Epithelial cell of proximal tubule (primary cell): Measurements from ENCODE around the gene CPNE4. TPM values are rescaled to one million over a fixed set of nuclear protein-coding genes. Genes with fewer than 3 reads are reported as not detected.

Source experiments
- DNase-seq: peaks from one replicate; pipeline ENCODE4 v3.0.0-alpha.2; 2011; ENCODE audit warnings: low read depth
- H3K4me3 ChIP-seq: 2 replicates; pipeline ENCODE4 v1.5.1; 2011; ENCODE audit warnings: low read depth, mild to moderate bottlenecking, low read length
- CTCF ChIP-seq: conservative IDR thresholded peaks from 2 replicates; pipeline ENCODE4 v1.5.1; 2012; ENCODE audit warnings: low read depth, mild to moderate bottlenecking, low read length
- total RNA-seq: library from RNA; depleted of rRNA; stranded (reverse); fragments of >200 nt; gene quantifications from 2 replicates; pipeline ENCODE4 v1.2.3, GENCODE V29; 2015

CPNE4 gene
- total RNA-seq, 1 donor from 2014 or later = 4.1 TPM

DNA sequence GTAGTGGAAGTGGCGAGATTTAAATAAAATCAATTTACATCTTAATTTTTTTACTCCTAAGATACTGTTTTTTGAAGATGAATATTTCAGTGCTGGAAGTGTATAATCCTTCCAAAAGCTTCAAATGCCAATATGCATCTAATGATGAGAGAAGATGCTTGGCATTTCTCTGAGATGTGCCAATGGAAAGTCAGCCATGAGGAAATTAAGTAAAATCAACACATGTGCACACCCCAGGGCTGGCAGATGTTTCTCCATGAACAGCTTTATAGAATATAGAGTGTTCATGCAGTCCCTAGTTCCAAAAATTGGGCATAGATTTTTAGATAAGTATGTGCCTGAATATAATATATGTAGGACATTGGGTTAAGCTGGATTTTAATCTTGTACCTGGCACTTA is 90.1 kb downstream of the CPNE4 start:
- TF ChIP-seq CTCF = no peak
- DNase-seq = no peak
- H3K4me3 ChIP-seq = no peak overlapping the region

GRCh38 chr3:131933665-131934064 is 101.1 kb downstream of the CPNE4 start:
- DNase-seq = no peak

DNA sequence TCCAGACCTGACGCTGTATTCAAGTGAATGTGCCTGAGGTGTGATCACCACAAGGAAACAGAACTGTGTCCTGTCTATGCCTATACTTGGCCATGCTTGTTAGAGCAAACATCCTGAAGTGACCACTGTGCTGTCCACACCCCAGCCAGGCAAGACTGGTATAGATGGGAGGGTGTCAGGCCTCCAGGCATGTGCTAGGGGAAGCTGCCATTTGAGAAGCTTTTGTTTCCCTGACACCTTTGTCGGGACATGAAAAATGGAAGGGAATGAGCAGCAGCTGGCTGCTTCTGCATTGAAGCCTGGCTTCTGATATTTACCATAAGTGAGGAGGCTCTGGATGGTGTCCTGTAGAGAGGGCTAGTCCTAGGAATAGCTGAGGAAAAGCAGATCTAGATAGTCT is 106.2 kb downstream of the CPNE4 start:
- no peak overlapping the region for H3K4me3 ChIP-seq
- no peak for TF ChIP-seq CTCF
- DNase-seq = no peak

More at GRCh38 chr3:131933665-131934064, 101.1 kb downstream of the CPNE4 start:
- no peak overlapping the region for H3K4me3 ChIP-seq
- no peak for TF ChIP-seq CTCF

DNA sequence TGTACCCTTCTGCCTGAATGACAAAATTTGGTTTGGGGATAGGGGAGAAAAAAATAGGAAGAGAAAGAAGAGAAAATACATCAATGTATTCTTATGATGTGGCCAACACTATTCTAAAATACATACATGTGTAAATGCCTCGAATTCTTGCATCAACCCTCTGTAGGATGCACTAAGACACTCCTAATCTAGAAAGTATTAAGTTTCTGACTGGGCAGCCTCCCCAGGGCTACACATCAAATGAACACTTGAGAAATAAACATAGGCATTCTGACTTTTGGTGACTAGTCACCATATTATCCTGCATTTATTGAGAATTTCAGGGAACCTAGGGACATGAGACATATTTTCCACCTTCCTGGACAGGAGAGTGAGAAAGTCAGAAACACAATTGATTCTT is 109.2 kb downstream of the CPNE4 start:
- DNase-seq = no peak
- no peak overlapping the region for H3K4me3 ChIP-seq
- TF ChIP-seq CTCF = no peak

DNA sequence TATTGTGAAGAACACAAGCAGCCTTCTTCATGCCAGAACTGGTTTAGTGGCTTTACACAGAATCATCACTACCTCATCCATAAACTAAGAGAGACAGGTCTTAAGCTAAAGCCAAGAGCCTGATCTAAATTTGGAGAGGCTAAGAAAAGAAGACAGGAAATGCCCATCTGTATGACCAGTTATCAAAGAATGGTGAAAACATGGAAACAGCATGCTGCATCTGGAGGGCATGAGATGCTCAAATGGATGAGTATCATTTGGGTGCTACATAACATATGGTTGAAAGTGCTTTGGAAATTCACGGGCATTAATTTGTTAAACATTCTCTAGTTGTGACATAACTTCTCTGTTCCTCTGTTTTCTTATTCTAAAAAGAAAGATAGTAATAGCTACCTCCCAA is 112.5 kb downstream of the CPNE4 start:
- no peak for TF ChIP-seq CTCF
- no peak for DNase-seq
- H3K4me3 ChIP-seq = no peak overlapping the region

GRCh38 chr3:131917006-131917405 is 117.8 kb downstream of the CPNE4 start:
- TF ChIP-seq CTCF = no peak
- DNase-seq = no peak
- no peak overlapping the region for H3K4me3 ChIP-seq

- no peak for DNase-seq
- no peak overlapping the region for H3K4me3 ChIP-seq
- TF ChIP-seq CTCF = no peak
Observed at GRCh38 chr3:131914090-131914691, 120.6 kb downstream of the CPNE4 start.
